D721Med (cell line): ENCODE measurements around the gene SLAMF8.

Experiments used
- DNase-seq: peaks from one replicate; pipeline ENCODE4 v3.0.0; 2011; ENCODE audit warnings: low spot score; ENCODE audit not compliant: insufficient read length
- FAIRE-seq: peaks from 2 replicates; lab custom pipeline; 2011; peaks lifted over from hg19 to GRCh38; lab: Jason Lieb, UNC
- CTCF ChIP-seq: IDR thresholded peaks from 2 replicates; pipeline ENCODE4 v1.5.1; 2012; ENCODE audit warnings: mild to moderate bottlenecking, control low read depth; ENCODE audit not compliant: insufficient read depth; ENCODE audit errors: missing control alignments

The SLAMF8 gene

GRCh38 chr1:159861218-159861617 is 34.5 kb downstream of the SLAMF8 start:
- TF ChIP-seq CTCF, result no peak
- FAIRE-seq, result no peak
- DNase-seq, result no peak

- TF ChIP-seq CTCF, result no peak
- no peak for DNase-seq
- no peak for FAIRE-seq
Measured at GRCh38 chr1:159862031-159862430, 35.4 kb downstream of the SLAMF8 start.

- DNase-seq (no peak), FAIRE-seq (no peak)
- no peak for TF ChIP-seq CTCF
Measured at GRCh38 chr1:159862557-159862956, 35.9 kb downstream of the SLAMF8 start, which contains the start of gene VSIG8. TSS of gene VSIG8 (minus strand) at chr1:159862657. CDS start at chr1:159862521, 136 bp downstream.

- FAIRE-seq (no peak), DNase-seq (no peak)
Measured at GRCh38 chr1:159864262-159864661, 37.6 kb downstream of the SLAMF8 start.

GRCh38 chr1:159866066-159866465 is 39.4 kb downstream of the SLAMF8 start:
- no peak for TF ChIP-seq CTCF
- FAIRE-seq (no peak), DNase-seq (no peak)

More at GRCh38 chr1:159864262-159864661, 37.6 kb downstream of the SLAMF8 start:
- no peak for TF ChIP-seq CTCF

- no peak for TF ChIP-seq CTCF
- FAIRE-seq (no peak), DNase-seq (no peak)
Measured at GRCh38 chr1:159866905-159867663, 40.4 kb downstream of the SLAMF8 start.

- no peak for FAIRE-seq
Measured at GRCh38 chr1:159867664-159868026, 41.0 kb downstream of the SLAMF8 start.

More at GRCh38 chr1:159867664-159868026, 41.0 kb downstream of the SLAMF8 start:
- TF ChIP-seq CTCF, result no peak
- no peak for DNase-seq
